IMR-90 (cell line): Measurements from ENCODE around the gene NUB1. TPM values are rescaled to one million over a fixed set of nuclear protein-coding genes. Genes with fewer than 3 reads are reported as not detected.

Experiments
- ATAC-seq: fragments of 200-7000 bp; cut with Tn5 transposase; 2 replicates; pipeline ENCODE4 v1.9.1; 2020; ENCODE audit warnings: low read depth, mild to moderate bottlenecking, moderate library complexity
- BruUV-seq: library from RNA; stranded (reverse); fragments of 400-500 nt; replicated peaks from 2 replicates; lab custom pipeline; 2021; lab: Mats Ljungman, UMichigan
- CTCF ChIA-PET: fragments of 300-600 bp; formaldehyde crosslinking; extraction: SDS; loops from one replicate; lab custom pipeline; 2021; ENCODE audit warnings: antibody characterized with exemption; lab: Yijun Ruan, JAX
- POLR2A ChIA-PET: fragments of 300-600 bp; sonication (Branson Sonifier 250); formaldehyde crosslinking; loops from one replicate; lab custom pipeline; 2022; ENCODE audit warnings: antibody characterized with exemption; ENCODE audit not compliant: unreplicated experiment; lab: Charles Lee
- DNase-seq: peaks from one replicate; pipeline ENCODE4 v3.0.0; 2013
- H2AFZ ChIP-seq: replicated peaks from 2 replicates; pipeline ENCODE3; 2013; ENCODE audit warnings: low read length, mild to moderate bottlenecking; ENCODE audit not compliant: poor library complexity
- H2AK5ac ChIP-seq: 2 replicates; pipeline ENCODE4 v1.6.1; 2013; ENCODE audit warnings: low read depth, low read length, inconsistent platforms
- H2AK9ac ChIP-seq: replicated peaks from 2 replicates; pipeline ENCODE3; 2013; ENCODE audit warnings: mild to moderate bottlenecking, low read depth, low read length, moderate library complexity; ENCODE audit not compliant: poor library complexity
- H2BK120ac ChIP-seq: 2 replicates; pipeline ENCODE4 v1.6.1; 2013; ENCODE audit warnings: low read depth, low read length, inconsistent platforms
- H2BK15ac ChIP-seq: 3 replicates; pipeline ENCODE4 v1.6.1; 2013; ENCODE audit warnings: low read depth, low read length, inconsistent platforms
- H2BK20ac ChIP-seq: 2 replicates; pipeline ENCODE4 v1.6.1; 2013; ENCODE audit warnings: low read depth, mild to moderate bottlenecking, inconsistent platforms, low read length, moderate library complexity
- H2BK5ac ChIP-seq: 2 replicates; pipeline ENCODE4 v1.6.1; 2013; ENCODE audit warnings: mild to moderate bottlenecking, low read depth, low read length, inconsistent platforms; ENCODE audit not compliant: poor library complexity, severe bottlenecking
- H3K14ac ChIP-seq: replicated peaks from 2 replicates; pipeline ENCODE4 v1.6.1; 2013; ENCODE audit warnings: low read depth, low read length, inconsistent platforms
- H3K18ac ChIP-seq: 2 replicates; pipeline ENCODE4 v1.6.1; 2013; ENCODE audit warnings: low read depth, low read length, control low read depth
- H3K23ac ChIP-seq: 2 replicates; pipeline ENCODE4 v1.6.1; 2013; ENCODE audit warnings: low read depth, low read length, inconsistent platforms
- H3K27ac ChIP-seq: 2 replicates; pipeline ENCODE4 v1.5.1; 2013; ENCODE audit warnings: mild to moderate bottlenecking, control low read depth, low read length; ENCODE audit not compliant: insufficient read depth
- H3K27me3 ChIP-seq: 2 replicates; pipeline ENCODE4 v1.6.1; 2013; ENCODE audit warnings: low read length; ENCODE audit not compliant: control insufficient read depth, insufficient read depth
- H3K36me3 ChIP-seq: 2 replicates; pipeline ENCODE4 v1.6.1; 2013; ENCODE audit warnings: low read length, mixed read lengths; ENCODE audit not compliant: control insufficient read depth, insufficient read depth
- H3K4ac ChIP-seq: 2 replicates; pipeline ENCODE4 v1.6.1; 2013; ENCODE audit warnings: low read depth, low read length, inconsistent platforms
- H3K4me1 ChIP-seq: 2 replicates; pipeline ENCODE4 v1.6.1; 2013; ENCODE audit warnings: low read length, mixed read lengths; ENCODE audit not compliant: control insufficient read depth, insufficient read depth
- H3K4me2 ChIP-seq: 2 replicates; pipeline ENCODE4 v1.6.1; 2013; ENCODE audit warnings: low read depth, mild to moderate bottlenecking, control low read depth, low read length, moderate library complexity
- H3K4me3 ChIP-seq: 2 replicates; pipeline ENCODE4 v1.5.1; 2013; ENCODE audit warnings: low read depth, mild to moderate bottlenecking, control low read depth, low read length, moderate library complexity; ENCODE audit not compliant: insufficient read depth
- H3K56ac ChIP-seq: 2 replicates; pipeline ENCODE4 v1.6.1; 2013; ENCODE audit warnings: low read length, inconsistent platforms; ENCODE audit not compliant: insufficient read depth; ENCODE audit errors: extremely low read depth
- H3K79me1 ChIP-seq, 2 experiments: 2 replicates each; pipeline ENCODE4 v1.6.1; 2013; ENCODE audit warnings: low read length in 2 of 2, inconsistent platforms in 1 of 2, low read depth in 1 of 2
- H3K9ac ChIP-seq: 2 replicates; pipeline ENCODE4 v1.6.1; 2013; ENCODE audit warnings: low read depth, low read length, control low read depth
- H3K9me1 ChIP-seq: 2 replicates; pipeline ENCODE4 v1.6.1; 2013; ENCODE audit warnings: low read length, inconsistent platforms; ENCODE audit not compliant: insufficient read depth
- H3K9me3 ChIP-seq: 2 replicates; pipeline ENCODE4 v1.6.1; 2013; ENCODE audit warnings: low read length; ENCODE audit not compliant: control insufficient read depth, insufficient read depth
- H4K20me1 ChIP-seq: 2 replicates; pipeline ENCODE4 v1.6.1; 2013; ENCODE audit warnings: low read length, inconsistent platforms; ENCODE audit not compliant: insufficient read depth
- H4K5ac ChIP-seq: 2 replicates; pipeline ENCODE4 v1.6.1; 2013; ENCODE audit warnings: mild to moderate bottlenecking, low read depth, low read length, control low read depth
- H4K8ac ChIP-seq, 2 experiments: 2 replicates each; pipeline ENCODE4 v1.6.1; 2013; ENCODE audit warnings: low read depth in 2 of 2, low read length in 2 of 2, control low read depth in 1 of 2, inconsistent platforms in 1 of 2
- H4K91ac ChIP-seq: 2 replicates; pipeline ENCODE4 v1.6.1; 2013; ENCODE audit warnings: low read depth, low read length, inconsistent platforms; ENCODE audit not compliant: insufficient read depth
- BHLHE40 ChIP-seq: fragments of 150-350 bp; IDR thresholded peaks from 2 replicates; pipeline ENCODE4 v1.6.1; 2016; ENCODE audit warnings: mild to moderate bottlenecking, low read depth, low read length
- CEBPB ChIP-seq: IDR thresholded peaks from 2 replicates; pipeline ENCODE4 v1.6.1; 2012; ENCODE audit warnings: low read depth, low read length, improper control_type of control experiment
- ELK1 ChIP-seq: fragments of 150-350 bp; IDR thresholded peaks from 2 replicates; pipeline ENCODE4 v1.6.1; 2016; ENCODE audit warnings: low read depth, mild to moderate bottlenecking, low read length, moderate library complexity, borderline replicate concordance
- MAFK ChIP-seq: IDR thresholded peaks from 2 replicates; pipeline ENCODE4 v1.6.1; 2012; ENCODE audit warnings: low read depth, low read length, improper control_type of control experiment
- MAZ ChIP-seq: IDR thresholded peaks from 2 replicates; pipeline ENCODE4 v1.6.1; 2012; ENCODE audit warnings: low read depth, mild to moderate bottlenecking, low read length, improper control_type of control experiment, moderate library complexity, borderline replicate concordance
- MXI1 ChIP-seq: IDR thresholded peaks from 2 replicates; pipeline ENCODE4 v1.6.1; 2012; ENCODE audit warnings: low read depth, mild to moderate bottlenecking, low read length, moderate library complexity, borderline replicate concordance
- POLR2A ChIP-seq: IDR thresholded peaks from 2 replicates; pipeline ENCODE4 v1.6.1; 2012; ENCODE audit warnings: mild to moderate bottlenecking, low read depth, low read length
- RAD21 ChIP-seq: IDR thresholded peaks from 2 replicates; pipeline ENCODE4 v1.6.1; 2012; ENCODE audit warnings: low read length, improper control_type of control experiment
- RCOR1 ChIP-seq: IDR thresholded peaks from 2 replicates; pipeline ENCODE4 v1.6.1; 2012; ENCODE audit warnings: mild to moderate bottlenecking, low read length, improper control_type of control experiment; ENCODE audit not compliant: insufficient replicate concordance
- SMC3 ChIP-seq: fragments of 150-350 bp; IDR thresholded peaks from 2 replicates; pipeline ENCODE4 v1.6.1; 2016; ENCODE audit warnings: low read depth, mild to moderate bottlenecking, antibody characterized with exemption, low read length, moderate library complexity
- USF2 ChIP-seq: fragments of 150-350 bp; IDR thresholded peaks from 2 replicates; pipeline ENCODE4 v1.6.1; 2017; ENCODE audit warnings: mild to moderate bottlenecking, antibody characterized with exemption, low read length, low read depth
- WGBS, 2 experiments: methylation state at CpG; one replicate each; pipeline versions ENCODE4 v1.1.5 to v1.1.7; 2013; ENCODE audit warnings: missing lambda C conversion rate in 2 of 2; ENCODE audit not compliant: insufficient read length in 1 of 2; ENCODE audit errors: extremely low coverage in 2 of 2; 5-methylcytosine and 5-hydroxymethylcytosine counted together
- dilution Hi-C: fragments of 300-500 bp; cut with HindIII; formaldehyde crosslinking; loops from one replicate; pipeline ENCODE4 v1.14.3; 2018; ENCODE audit warnings: low sequenced_read_pairs; ENCODE audit not compliant: unreplicated experiment
- in situ Hi-C: fragments of 300-500 bp; cut with MboI; formaldehyde crosslinking; loops from 3 replicates; pipeline ENCODE4 v1.14.3; 2019; ENCODE audit warnings: low sequenced_read_pairs, inconsistent platforms, mixed read lengths
- intact Hi-C: fragments of 100-400 bp; cut with micrococcal nuclease; formaldehyde crosslinking; loops from 2 replicates; pipeline ENCODE4 v1.10.0; 2022
- polyA plus RNA-seq, 3 experiments: library from polyadenylated mRNA; depleted of rRNA; stranded (reverse); fragments of >200 nt; gene quantifications; 2 replicates each; pipeline ENCODE4 v1.2.3, GENCODE V29; 2012; ENCODE audit warnings: low replicate concordance in 1 of 3
- total RNA-seq: library from RNA; depleted of rRNA; stranded (reverse); fragments of >200 nt; gene quantifications from 2 replicates; pipeline ENCODE4 v1.2.3, GENCODE V29; 2012
- TF ChIP-seq, protein P1 (sequence below): conservative IDR thresholded peaks from 2 replicates; pipeline ENCODE4 v1.5.1; 2012; ENCODE audit warnings: mild to moderate bottlenecking, low read depth, low read length, improper control_type of control experiment

Gene NUB1
- total and polyA plus RNA-seq, 2 of the 4 experiments (the other 2 are of a cell fraction): 20.1 to 29.7 TPM

DNA sequence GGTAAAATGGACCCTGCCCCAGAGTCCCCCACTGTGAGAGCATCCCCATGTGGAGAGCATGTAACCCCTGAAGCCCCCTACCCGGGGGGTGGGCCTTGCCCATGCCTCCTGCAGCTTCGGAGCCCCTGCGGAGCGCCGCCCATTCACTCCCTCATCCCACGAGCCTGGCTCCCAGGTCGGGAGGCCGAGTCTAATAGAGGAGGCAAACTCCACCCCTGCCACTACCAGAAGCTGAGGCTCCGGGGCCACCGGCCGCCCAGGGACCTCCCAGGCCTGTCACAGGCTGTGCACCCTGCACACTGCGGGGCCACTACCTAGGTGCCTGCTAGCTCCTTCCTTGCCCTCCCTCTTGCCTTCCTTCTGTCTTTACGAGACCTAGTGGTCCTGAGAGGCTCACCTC, 50.8 kb downstream of the NUB1 start:
- Histone ChIP-seq H4K5ac (no peak overlapping the region), H2BK20ac (no peak overlapping the region), H2AK5ac (no peak overlapping the region), H2BK15ac (no peak overlapping the region), H3K23ac (no peak overlapping the region), H3K79me1 (no peaks in the 10 kb centered on the region), H3K18ac (no peak overlapping the region), H4K8ac (no peak overlapping the region), H2BK120ac (no peak overlapping the region), H3K9ac (no peak overlapping the region), H2AK9ac (no peak overlapping the region), H3K4me2 (no peak overlapping the region), H4K91ac (no peak overlapping the region), H3K4me3 (no peak overlapping the region), H3K56ac (no peak overlapping the region), H3K14ac (no peak overlapping the region), H3K27me3 (peaks cover 31% of the 10 kb centered on the region), H3K9me1 (no peaks in the 10 kb centered on the region), H3K9me3 (no peaks in the 10 kb centered on the region), H2AFZ (no peak overlapping the region), H3K4me1 (no peaks in the 10 kb centered on the region), H3K4ac (no peak overlapping the region), H3K27ac (no peak overlapping the region), H2BK5ac (no peak overlapping the region), H3K36me3 (no peaks in the 10 kb centered on the region), H4K20me1 (no peaks in the 10 kb centered on the region)
- dilution Hi-C loops: no loop called here
- no peak for ATAC-seq
- DNase-seq: no peak
- in situ Hi-C loops: no loop called here
- no TSS peak for BruUV-seq
- intact Hi-C loops: no loop called here
- 100% methylated on average over 1 of the region's 13 CpGs; no CpG with 5 or more reads in 1 of the 2 experiments for WGBS, 2 experiments
- TF ChIP-seq SMC3 (no peak), MAFK (no peak), MXI1 (no peak), CEBPB (no peak), RCOR1 (no peak), USF2 (no peak), BHLHE40 (no peak), RAD21 (no peak), ELK1 (no peak), MAZ (no peak), POLR2A (no peak)
- TF ChIP-seq, protein P1, sequence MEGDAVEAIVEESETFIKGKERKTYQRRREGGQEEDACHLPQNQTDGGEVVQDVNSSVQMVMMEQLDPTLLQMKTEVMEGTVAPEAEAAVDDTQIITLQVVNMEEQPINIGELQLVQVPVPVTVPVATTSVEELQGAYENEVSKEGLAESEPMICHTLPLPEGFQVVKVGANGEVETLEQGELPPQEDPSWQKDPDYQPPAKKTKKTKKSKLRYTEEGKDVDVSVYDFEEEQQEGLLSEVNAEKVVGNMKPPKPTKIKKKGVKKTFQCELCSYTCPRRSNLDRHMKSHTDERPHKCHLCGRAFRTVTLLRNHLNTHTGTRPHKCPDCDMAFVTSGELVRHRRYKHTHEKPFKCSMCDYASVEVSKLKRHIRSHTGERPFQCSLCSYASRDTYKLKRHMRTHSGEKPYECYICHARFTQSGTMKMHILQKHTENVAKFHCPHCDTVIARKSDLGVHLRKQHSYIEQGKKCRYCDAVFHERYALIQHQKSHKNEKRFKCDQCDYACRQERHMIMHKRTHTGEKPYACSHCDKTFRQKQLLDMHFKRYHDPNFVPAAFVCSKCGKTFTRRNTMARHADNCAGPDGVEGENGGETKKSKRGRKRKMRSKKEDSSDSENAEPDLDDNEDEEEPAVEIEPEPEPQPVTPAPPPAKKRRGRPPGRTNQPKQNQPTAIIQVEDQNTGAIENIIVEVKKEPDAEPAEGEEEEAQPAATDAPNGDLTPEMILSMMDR: no peak
- ChIA-PET CTCF (no interaction called here), POLR2A (no interaction called here)
